Stimulated activated CD8-positive, alpha-beta memory T cell treated with anti-CD3 and anti-CD28 coated beads, Interleukin-12 subunit alpha, Interleukin-12 subunit beta, amount 100 ng/mL, for 24 hours (primary cell): Measurements from ENCODE around the gene URI1.
A peak's percentile ranks its signal among the peaks of the same experiment; 100 is the strongest.
"Not testable (repeated sequence)": the region's sequence is repeated elsewhere in the genome, so short reads cannot be mapped to it uniquely, and the experiment has no call there.

ENCODE experiments used
- DNase-seq: peaks from one replicate; pipeline ENCODE4 v3.0.0-alpha.2; 2020; ENCODE audit errors: extremely low read depth

Gene URI1

GRCh38 chr19:29942404-29943261 lies 594 bp downstream of the URI1 start:
- DNase-seq: peak; percentile 65

- no peak for DNase-seq
Observed at GRCh38 chr19:29943615-29944014, 1.6 kb downstream of the URI1 start.

- DNase-seq: no peak
Observed at GRCh38 chr19:29944390-29945012, 2.5 kb downstream of the URI1 start.

- no peak for DNase-seq
Observed at GRCh38 chr19:29945017-29945416, 3.0 kb downstream of the URI1 start.

- DNase-seq: no peak
Observed at GRCh38 chr19:29945433-29945832, 3.4 kb downstream of the URI1 start.

GRCh38 chr19:29946645-29947044 lies 4.6 kb downstream of the URI1 start:
- DNase-seq: no peak

- DNase-seq: no peak
Observed at GRCh38 chr19:29947871-29948270, 5.8 kb downstream of the URI1 start.

GRCh38 chr19:29948759-29949470 lies 6.9 kb downstream of the URI1 start:
- DNase-seq: not testable (repeated sequence)

- DNase-seq: no peak
Observed at GRCh38 chr19:29952177-29952576, 10.1 kb downstream of the URI1 start.

GRCh38 chr19:29952646-29953045 lies 10.6 kb downstream of the URI1 start:
- no peak for DNase-seq

GRCh38 chr19:29953352-29954247 lies 11.6 kb downstream of the URI1 start:
- DNase-seq: no peak

- DNase-seq: no peak
Observed at GRCh38 chr19:29956855-29957254, 14.8 kb downstream of the URI1 start.

GRCh38 chr19:29961311-29961710 lies 19.3 kb downstream of the URI1 start:
- no peak for DNase-seq

- DNase-seq: no peak
Observed at GRCh38 chr19:29962793-29963192, 20.8 kb downstream of the URI1 start.

- no peak for DNase-seq
Observed at GRCh38 chr19:29963576-29963975, 21.5 kb downstream of the URI1 start.

- DNase-seq: no peak
Observed at GRCh38 chr19:29964171-29964570, 22.1 kb downstream of the URI1 start.

- DNase-seq: no peak
Observed at GRCh38 chr19:29965492-29965891, 23.5 kb downstream of the URI1 start.

GRCh38 chr19:29966142-29966541 lies 24.1 kb downstream of the URI1 start:
- DNase-seq: not testable (repeated sequence)

GRCh38 chr19:29966588-29967249 lies 24.7 kb downstream of the URI1 start:
- no peak for DNase-seq

- DNase-seq: no peak
Observed at GRCh38 chr19:29967623-29968022, 25.6 kb downstream of the URI1 start.

GRCh38 chr19:29969891-29970290 lies 27.9 kb downstream of the URI1 start:
- no peak for DNase-seq
